OCI-LY1 (cell line): ENCODE results near the gene SPOPL.

Experiments
- H2AFZ ChIP-seq: fragments of 200-600 bp; sonication (generic), shearing (Covaris generic); 2 replicates; pipeline ENCODE4 v1.6.0; 2014; ENCODE audit warnings: antibody characterized with exemption, mild to moderate bottlenecking, low read length
- H3F3A ChIP-seq: fragments of 200-600 bp; sonication (generic), shearing (Covaris generic); 2 replicates; pipeline ENCODE4 v1.6.0; 2014; ENCODE audit warnings: mild to moderate bottlenecking, antibody characterized with exemption, low read length, moderate library complexity; ENCODE audit not compliant: insufficient read depth
- H3K27ac ChIP-seq: fragments of 200-600 bp; sonication (generic); 2 replicates; pipeline ENCODE4 v1.5.1; 2014; ENCODE audit warnings: low read length, mixed run types, mild to moderate bottlenecking, low read depth; ENCODE audit not compliant: poor library complexity, severe bottlenecking
- H3K27me3 ChIP-seq: fragments of 200-600 bp; sonication (generic); 2 replicates; pipeline ENCODE4 v1.6.0; 2014; ENCODE audit warnings: antibody characterized with exemption, mild to moderate bottlenecking, low read length, moderate library complexity; ENCODE audit not compliant: insufficient read depth
- H3K36me3 ChIP-seq: fragments of 200-600 bp; sonication (generic); 2 replicates; pipeline ENCODE4 v1.6.1; 2014; ENCODE audit warnings: mild to moderate bottlenecking, antibody characterized with exemption, low read length, moderate library complexity, mixed read lengths; ENCODE audit not compliant: insufficient read depth
- H3K4me1 ChIP-seq: fragments of 200-600 bp; sonication (generic); 2 replicates; pipeline ENCODE4 v1.5.1; 2014; ENCODE audit warnings: mild to moderate bottlenecking, low read length, moderate library complexity; ENCODE audit not compliant: insufficient read depth, severe bottlenecking
- H3K4me2 ChIP-seq: fragments of 200-600 bp; sonication (generic), shearing (Covaris generic); 2 replicates; pipeline ENCODE4 v1.6.1; 2014; ENCODE audit warnings: low read length
- H3K4me3 ChIP-seq: fragments of 200-600 bp; sonication (generic); 2 replicates; pipeline ENCODE4 v1.5.1; 2014; ENCODE audit warnings: low read length, low read depth, mild to moderate bottlenecking, mixed read lengths; ENCODE audit not compliant: poor library complexity, severe bottlenecking
- H3K79me2 ChIP-seq: fragments of 200-600 bp; shearing (Covaris generic); 2 replicates; pipeline ENCODE4 v1.6.1; 2016; ENCODE audit warnings: mixed run types, low read length, mixed read lengths; ENCODE audit not compliant: insufficient read depth
- H3K9ac ChIP-seq: fragments of 200-600 bp; sonication (generic), shearing (Covaris generic); 2 replicates; pipeline ENCODE4 v1.6.1; 2014; ENCODE audit warnings: mild to moderate bottlenecking, low read length, mixed read lengths
- H3K9me2 ChIP-seq: fragments of 200-600 bp; sonication (generic), shearing (Covaris generic); 2 replicates; pipeline ENCODE4 v1.6.1; 2014; ENCODE audit warnings: low read depth, mild to moderate bottlenecking, low read length, mixed read lengths
- H3K9me3 ChIP-seq: fragments of 200-600 bp; shearing (Covaris generic); 2 replicates; pipeline ENCODE4 v1.6.1; 2014; ENCODE audit warnings: low read length, mixed read lengths
- H4K20me1 ChIP-seq: fragments of 200-600 bp; sonication (generic), shearing (Covaris generic); 2 replicates; pipeline ENCODE4 v1.6.0; 2016; ENCODE audit warnings: mild to moderate bottlenecking, low read length; ENCODE audit not compliant: insufficient read depth
- EZH2 ChIP-seq: fragments of 200-600 bp; sonication (generic), shearing (Covaris generic); IDR thresholded peaks from 2 replicates; pipeline ENCODE4 v1.8.0; 2017; ENCODE audit warnings: borderline replicate concordance, mixed run types, mild to moderate bottlenecking, antibody characterized with exemption, low read length, moderate library complexity, mixed read lengths
- TF ChIP-seq, protein P1 (sequence below): fragments of 200-600 bp; sonication (generic), shearing (Covaris generic); IDR thresholded peaks from 2 replicates; pipeline ENCODE4 v1.5.1; 2017; ENCODE audit warnings: mild to moderate bottlenecking, antibody characterized with exemption, low read length, moderate library complexity, mixed read lengths

Gene SPOPL

DNA sequence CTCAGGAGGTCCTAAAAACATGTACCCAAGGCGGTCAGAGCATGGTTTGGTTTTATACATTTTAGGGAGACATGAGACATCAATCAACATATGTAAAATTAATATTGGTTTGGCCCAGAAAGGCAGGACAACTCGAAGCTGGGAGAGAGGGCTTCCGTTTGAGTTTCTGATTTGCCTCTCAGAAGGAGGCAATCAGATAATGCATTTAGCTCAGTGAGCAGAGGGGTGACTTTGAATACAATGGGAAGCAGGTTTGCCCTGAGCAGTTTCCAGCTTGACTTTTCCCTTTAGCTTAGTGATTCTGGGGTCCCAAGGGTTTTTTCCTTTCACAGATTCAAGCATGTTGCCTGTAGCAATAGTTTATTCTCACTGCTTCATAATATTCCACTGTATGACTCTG, 12.6 kb downstream of the SPOPL start:
- Histone ChIP-seq H3K4me1 (no peaks in the 10 kb centered on the region), H3K79me2 (peaks cover 93% of the 10 kb centered on the region), H3K4me3 (no peak overlapping the region), H3K4me2 (no peak overlapping the region), H3K9me3 (peaks cover 4% of the 10 kb centered on the region), H3K9ac (no peak overlapping the region), H2AFZ (no peak overlapping the region), H3K36me3 (peaks cover 18% of the 10 kb centered on the region), H3K9me2 (no peaks in the 10 kb centered on the region), H3K27ac (no peak overlapping the region), H3F3A (no peaks in the 10 kb centered on the region), H3K27me3 (no peaks in the 10 kb centered on the region), H4K20me1 (no peaks in the 10 kb centered on the region)
- TF ChIP-seq EZH2 = no peak
- TF ChIP-seq, protein P1, sequence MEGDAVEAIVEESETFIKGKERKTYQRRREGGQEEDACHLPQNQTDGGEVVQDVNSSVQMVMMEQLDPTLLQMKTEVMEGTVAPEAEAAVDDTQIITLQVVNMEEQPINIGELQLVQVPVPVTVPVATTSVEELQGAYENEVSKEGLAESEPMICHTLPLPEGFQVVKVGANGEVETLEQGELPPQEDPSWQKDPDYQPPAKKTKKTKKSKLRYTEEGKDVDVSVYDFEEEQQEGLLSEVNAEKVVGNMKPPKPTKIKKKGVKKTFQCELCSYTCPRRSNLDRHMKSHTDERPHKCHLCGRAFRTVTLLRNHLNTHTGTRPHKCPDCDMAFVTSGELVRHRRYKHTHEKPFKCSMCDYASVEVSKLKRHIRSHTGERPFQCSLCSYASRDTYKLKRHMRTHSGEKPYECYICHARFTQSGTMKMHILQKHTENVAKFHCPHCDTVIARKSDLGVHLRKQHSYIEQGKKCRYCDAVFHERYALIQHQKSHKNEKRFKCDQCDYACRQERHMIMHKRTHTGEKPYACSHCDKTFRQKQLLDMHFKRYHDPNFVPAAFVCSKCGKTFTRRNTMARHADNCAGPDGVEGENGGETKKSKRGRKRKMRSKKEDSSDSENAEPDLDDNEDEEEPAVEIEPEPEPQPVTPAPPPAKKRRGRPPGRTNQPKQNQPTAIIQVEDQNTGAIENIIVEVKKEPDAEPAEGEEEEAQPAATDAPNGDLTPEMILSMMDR = no peak

DNA sequence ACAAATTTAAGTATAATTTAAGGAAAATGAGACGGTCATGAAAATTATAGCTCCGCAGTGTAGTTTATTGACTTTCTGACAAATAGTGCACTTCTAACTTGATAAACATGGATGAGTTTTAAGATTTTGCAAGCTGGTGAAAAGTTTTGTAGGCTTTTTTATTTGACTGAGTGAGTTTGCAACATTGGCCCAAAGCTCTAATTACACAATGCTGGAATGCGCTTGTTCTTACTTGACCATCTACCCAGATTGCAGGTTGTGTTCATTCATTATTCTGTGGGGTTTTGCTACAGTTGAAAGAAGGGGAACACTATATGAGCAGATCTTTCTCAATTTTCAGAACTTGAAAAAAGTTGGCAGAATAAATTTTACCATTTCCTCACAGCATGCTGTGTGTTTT, 13.5 kb downstream of the SPOPL start:
- Histone ChIP-seq H4K20me1 (no peaks in the 10 kb centered on the region), H3K27me3 (no peaks in the 10 kb centered on the region), H3K36me3 (peaks cover 11% of the 10 kb centered on the region; the same call in 1 of the 2 replicates), H3K79me2 (peaks cover 91% of the 10 kb centered on the region), H3K4me1 (peaks cover 3% of the 10 kb centered on the region), H3K4me2 (no peak overlapping the region), H3K9ac (no peak overlapping the region), H3F3A (no peaks in the 10 kb centered on the region), H3K9me3 (peaks cover 4% of the 10 kb centered on the region), H3K9me2 (no peaks in the 10 kb centered on the region), H3K27ac (no peak overlapping the region), H2AFZ (no peak overlapping the region), H3K4me3 (no peak overlapping the region)
- TF ChIP-seq EZH2 = no peak
- TF ChIP-seq, protein P1 = no peak

DNA sequence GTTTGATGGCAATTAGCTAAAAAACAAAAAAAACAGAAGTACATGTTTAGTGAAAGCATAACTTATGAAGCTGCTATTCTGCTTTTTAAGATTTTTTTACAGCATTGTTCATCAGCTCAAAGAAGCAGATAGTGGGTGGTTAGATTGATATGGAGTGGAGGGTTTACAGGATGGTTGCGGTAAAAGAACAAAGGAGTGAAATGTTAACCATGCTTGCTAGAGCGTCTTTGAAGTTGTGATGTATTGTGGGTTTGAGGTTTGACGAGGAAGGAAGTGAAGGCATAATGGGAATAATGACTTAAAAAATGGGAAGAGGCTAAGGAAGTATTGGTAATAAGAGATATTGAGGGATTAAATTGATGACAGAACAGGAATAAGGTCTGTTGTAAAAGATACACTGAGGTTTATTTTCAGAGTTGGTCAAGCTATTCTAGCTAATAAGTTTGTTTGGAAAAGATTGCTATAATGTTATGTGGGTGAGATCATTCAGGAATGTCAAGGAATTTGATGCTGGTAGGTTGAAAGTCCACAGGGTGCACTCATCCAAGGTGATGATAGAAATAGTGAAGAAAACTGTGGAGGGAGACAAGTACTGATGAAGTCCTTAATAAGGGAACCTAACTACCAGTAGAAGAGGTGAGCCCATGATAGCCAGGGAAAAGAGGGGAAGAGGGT, 14.6 kb downstream of the SPOPL start:
- peaks cover 6% of the 10 kb centered on the region; the same call in 1 of the 2 replicates for H3K36me3 ChIP-seq

More for the DNA sequence above, 14.6 kb downstream of the SPOPL start:
- no peak for TF ChIP-seq EZH2
- TF ChIP-seq, protein P1 = no peak
- no peak overlapping the region for H3K27ac ChIP-seq
- no peaks in the 10 kb centered on the region for H3F3A ChIP-seq
- no peaks in the 10 kb centered on the region for H3K9me2 ChIP-seq
- H3K4me1 ChIP-seq = peaks cover 14% of the 10 kb centered on the region
- no peak overlapping the region for H2AFZ ChIP-seq
- peaks cover 91% of the 10 kb centered on the region for H3K79me2 ChIP-seq
- H3K27me3 ChIP-seq = no peaks in the 10 kb centered on the region
- H3K4me3 ChIP-seq = no peak overlapping the region
- no peak overlapping the region for H3K9ac ChIP-seq
- H3K4me2 ChIP-seq = no peak overlapping the region
- peaks cover 4% of the 10 kb centered on the region; the same call in 1 of the 2 replicates for H3K9me3 ChIP-seq
- H4K20me1 ChIP-seq = no peaks in the 10 kb centered on the region
